Measurements from ENCODE around the gene TC2N. TPM values are rescaled to one million over a fixed set of nuclear protein-coding genes. Genes with fewer than 3 reads are reported as not detected.

The TC2N gene
- total and polyA plus RNA-seq, 2 experiments from 2014 or later: 10.0 to 35.0 TPM

GRCh38 chr14:91732439-91732838, 134.9 kb downstream of the TC2N start:
- Histone ChIP-seq H4K20me1 (replicated peaks; ENCODE audit: insufficient read depth) (no peaks in the 10 kb centered on the region), H3K4me3 (no peak overlapping the region), H3K36me3 (ENCODE audit: insufficient read depth) (no peaks in the 10 kb centered on the region), H3F3A (replicated peaks; ENCODE audit: low read depth) (no peaks in the 10 kb centered on the region), H3K79me2 (replicated peaks; ENCODE audit: insufficient read depth) (no peaks in the 10 kb centered on the region), H3K27me3 (ENCODE audit: insufficient read depth) (no peaks in the 10 kb centered on the region), H2AFZ (no peak overlapping the region), H3K27ac (ENCODE audit: low read depth) (no peak overlapping the region), H3K9me2 (ENCODE audit: insufficient read depth) (no peaks in the 10 kb centered on the region), H3K4me1 (ENCODE audit: insufficient read depth) (no peaks in the 10 kb centered on the region), H3K4me2 (no peak overlapping the region)
- Mint-ChIP-seq H3K27me3 (ENCODE audit: insufficient read depth, low read depth, poor library complexity) (no peaks in the 10 kb centered on the region), H3K36me3 (ENCODE audit: low read depth) (no peaks in the 10 kb centered on the region), H3K4me3 (no peak overlapping the region), H3K4me1 (no peaks in the 10 kb centered on the region), H3K27ac (no peak overlapping the region), H3K9me3 (no peaks in the 10 kb centered on the region; the same call in 2 of the 3 replicates)
- no peak for DNase-seq (ENCODE audit: low spot score)
- TF ChIP-seq ZNF114 (CRISPR knock-in tag; IDR thresholded peaks at IDR 0.05) (no peak), NANOG (IDR thresholded peaks at IDR 0.05; ENCODE audit: borderline replicate concordance) (no peak), JUNB (IDR thresholded peaks at IDR 0.05; ENCODE audit: unreplicated experiment) (no peak), ZNF331 (CRISPR knock-in tag; IDR thresholded peaks at IDR 0.05; ENCODE audit: low read depth) (no peak), EZH2 (IDR thresholded peaks at IDR 0.05; ENCODE audit: low read depth, unreplicated experiment) (no peak), CREB1 (CRISPR knock-in tag; IDR thresholded peaks at IDR 0.05; ENCODE audit: low read depth) (no peak), REST (IDR thresholded peaks at IDR 0.05; ENCODE audit: unreplicated experiment) (no peak), STAT1 (IDR thresholded peaks at IDR 0.05; ENCODE audit: unreplicated experiment) (no peak), ZNF462 (CRISPR knock-in tag; IDR thresholded peaks at IDR 0.05) (no peak), POLR2AphosphoS5 (IDR thresholded peaks at IDR 0.05; ENCODE audit: low read depth) (no peak), ETS1 (IDR thresholded peaks at IDR 0.05) (no peak), CTCF (conservative IDR thresholded peaks at IDR 0.05; ENCODE audit: low read depth in 2 of 2) (no peak), EZH2phosphoT487 (IDR thresholded peaks at IDR 0.05; ENCODE audit: unreplicated experiment) (no peak)
- no peak for ATAC-seq

All from GM23338 (cell line).